ENCODE data around the gene DOCK4. TPM values are rescaled to one million over a fixed set of nuclear protein-coding genes. Genes with fewer than 3 reads are reported as not detected.

Gene DOCK4
- total RNA-seq, 1 experiment from 2014 or later = 4.9 TPM

- Histone ChIP-seq H4K91ac (ENCODE audit: insufficient read length, low read depth, low read length) (no peak overlapping the region), H2BK5ac (ENCODE audit: insufficient read length, low read length) (no peak overlapping the region), H2AFZ (ENCODE audit: low read length) (no peak overlapping the region), H2BK20ac (ENCODE audit: low read depth, low read length, poor library complexity, severe bottlenecking) (no peak overlapping the region), H3T11ph (ENCODE audit: low read length) (no peak overlapping the region), H4K5ac (ENCODE audit: insufficient read length, low read depth, low read length) (no peak overlapping the region), H3K9ac (ENCODE audit: extremely low read depth, insufficient read length, low read length) (no peak overlapping the region), H3K23ac (ENCODE audit: insufficient read length, low read depth, low read length) (no peak overlapping the region), H4K20me1 (ENCODE audit: control insufficient read depth, insufficient read depth, insufficient read length) (no peaks in the 10 kb centered on the region), H3K27me3 (ENCODE audit: insufficient read depth, low read length) (no peaks in the 10 kb centered on the region), H2BK15ac (ENCODE audit: low read depth, low read length) (no peak overlapping the region), H3K9me3 (ENCODE audit: control insufficient read depth, low read depth, low read length) (no peaks in the 10 kb centered on the region), H3K23me2 (ENCODE audit: insufficient read length, low read depth, low read length, poor library complexity, severe bottlenecking) (peaks cover 21% of the 10 kb centered on the region), H2BK120ac (ENCODE audit: low read depth, low read length, poor library complexity, severe bottlenecking) (no peak overlapping the region), H2BK12ac (ENCODE audit: insufficient read length, low read depth, low read length) (no peak overlapping the region), H3K27ac (ENCODE audit: insufficient read length, low read depth, low read length) (no peak overlapping the region), H3K18ac (ENCODE audit: insufficient read length, low read depth, low read length) (no peak overlapping the region), H4K8ac (replicated peaks; ENCODE audit: insufficient read length, low read depth, low read length) (no peak overlapping the region), H3K79me1 (ENCODE audit: insufficient read depth, low read depth, low read length, poor library complexity, severe bottlenecking) (no peaks in the 10 kb centered on the region), H3K4ac (ENCODE audit: low read depth, low read length) (no peak overlapping the region), H3K4me1 (ENCODE audit: insufficient read depth, low read length) (peaks cover under 1% of the 10 kb centered on the region; the same call in 1 of the 2 replicates), H3K4me2 (ENCODE audit: insufficient read depth, insufficient read length, low read length) (no peak overlapping the region), H2AK5ac (ENCODE audit: insufficient read length, low read length) (no peak overlapping the region), H3K14ac (ENCODE audit: insufficient read depth, low read length) (no peak overlapping the region), H3K56ac (ENCODE audit: insufficient read length, low read depth, low read length) (no peak overlapping the region), H3K79me2 (ENCODE audit: insufficient read depth, low read length) (peaks cover 14% of the 10 kb centered on the region; the same call in 1 of the 2 replicates)
- no peak overlapping the region for H3K4me3 Mint-ChIP-seq
- no CpG with 5 or more reads among the region's 6 CpGs for WGBS (ENCODE audit: extremely low coverage, insufficient read length, low lambda C conversion rate)
- H3K27ac Mint-ChIP-seq = no peak overlapping the region
- DNase-seq = no peak
- H3K36me3 Mint-ChIP-seq (ENCODE audit: insufficient read depth in 1 of 3, low read depth in 3 of 3) = no peaks in the 10 kb centered on the region
- no peaks in the 10 kb centered on the region; a peak in 1 of 5 replicates for H3K9me3 Mint-ChIP-seq
- TF ChIP-seq CTCF (conservative IDR thresholded peaks at IDR 0.05) = no peak
- H3K27me3 Mint-ChIP-seq (ENCODE audit: low read depth) = peaks cover 25% of the 10 kb centered on the region
- H3K4me1 Mint-ChIP-seq = peaks cover 20 to 22% of the 10 kb centered on the region in 2 experiments
These were observed 4.8 kb downstream of the DOCK4 start for GRCh38 chr7:112201411-112201810.
